Body of pancreas (tissue), 4 donors: ENCODE data around the gene EHMT1.

ENCODE experiments used
- POLR2A ChIP-seq, 3 donors: fragments of 450-650 bp; IDR thresholded peaks; one replicate each; pipeline ENCODE4 v1.6.1; 2016; ENCODE audit warnings: antibody characterized with exemption in 3 of 3, mild to moderate bottlenecking in 2 of 3
- TF ChIP-seq, protein P1 (sequence below), 7 experiments: fragments of 450-650 bp in 4 of 7; fragments of 200-600 bp in 3 of 7; sonication (generic) in 3 of 7; IDR thresholded peaks; one replicate each; pipeline ENCODE4 v1.5.1; 2016 to 2019; ENCODE audit warnings: antibody characterized with exemption in 7 of 7

DNA sequence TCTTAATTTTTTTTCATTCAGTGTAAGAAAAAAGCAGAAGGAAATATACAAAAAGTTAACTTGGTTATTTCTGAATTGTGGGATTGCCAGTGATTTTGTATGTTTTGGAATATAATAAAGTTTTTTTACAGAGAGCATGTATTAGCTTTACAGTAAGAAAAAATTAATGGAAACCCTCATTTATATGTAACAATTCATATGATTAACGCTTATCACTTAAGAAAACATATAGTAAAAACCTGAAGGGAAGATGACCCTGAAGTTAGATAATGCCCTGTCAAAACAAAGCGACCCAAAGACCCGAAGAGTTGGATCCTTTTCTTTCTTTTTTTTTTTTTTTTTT is 52.4 kb downstream of the EHMT1 start:
- TF ChIP-seq POLR2A (IDR thresholded peaks at IDR 0.05), result no peak
- TF ChIP-seq, protein P1, sequence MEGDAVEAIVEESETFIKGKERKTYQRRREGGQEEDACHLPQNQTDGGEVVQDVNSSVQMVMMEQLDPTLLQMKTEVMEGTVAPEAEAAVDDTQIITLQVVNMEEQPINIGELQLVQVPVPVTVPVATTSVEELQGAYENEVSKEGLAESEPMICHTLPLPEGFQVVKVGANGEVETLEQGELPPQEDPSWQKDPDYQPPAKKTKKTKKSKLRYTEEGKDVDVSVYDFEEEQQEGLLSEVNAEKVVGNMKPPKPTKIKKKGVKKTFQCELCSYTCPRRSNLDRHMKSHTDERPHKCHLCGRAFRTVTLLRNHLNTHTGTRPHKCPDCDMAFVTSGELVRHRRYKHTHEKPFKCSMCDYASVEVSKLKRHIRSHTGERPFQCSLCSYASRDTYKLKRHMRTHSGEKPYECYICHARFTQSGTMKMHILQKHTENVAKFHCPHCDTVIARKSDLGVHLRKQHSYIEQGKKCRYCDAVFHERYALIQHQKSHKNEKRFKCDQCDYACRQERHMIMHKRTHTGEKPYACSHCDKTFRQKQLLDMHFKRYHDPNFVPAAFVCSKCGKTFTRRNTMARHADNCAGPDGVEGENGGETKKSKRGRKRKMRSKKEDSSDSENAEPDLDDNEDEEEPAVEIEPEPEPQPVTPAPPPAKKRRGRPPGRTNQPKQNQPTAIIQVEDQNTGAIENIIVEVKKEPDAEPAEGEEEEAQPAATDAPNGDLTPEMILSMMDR (IDR thresholded peaks at IDR 0.05), result no peak
